CD14-positive monocyte (primary cell): ENCODE measurements around the gene PPA1. TPM values are rescaled to one million over a fixed set of nuclear protein-coding genes. Genes with fewer than 3 reads are reported as not detected.
A peak's percentile ranks its signal among the peaks of the same experiment; 100 is the strongest.

Source experiments
- DNase-seq, 3 donors: peaks; one replicate each; pipeline ENCODE4 v3.0.0-alpha.2; 2011 to 2022
- H2AFZ ChIP-seq: 2 replicates; pipeline ENCODE4 v1.6.0; 2012; ENCODE audit warnings: mild to moderate bottlenecking, low read depth, low read length, inconsistent platforms; ENCODE audit not compliant: insufficient read depth, poor library complexity, severe bottlenecking
- H3K27ac ChIP-seq, 2 donors: 1 replicate in 1 of 2; 2 replicates in 1 of 2; pipeline ENCODE4 v1.5.1; 2012 to 2013; ENCODE audit warnings: low read length in 2 of 2, control low read depth in 1 of 2, inconsistent platforms in 1 of 2, low read depth in 1 of 2, mild to moderate bottlenecking in 1 of 2
- H3K27me3 ChIP-seq, 2 donors: one replicate each; pipeline versions ENCODE4 v1.6.0 to v1.6.1; 2011 to 2013; ENCODE audit warnings: low read length in 2 of 2; ENCODE audit not compliant: control insufficient read depth in 2 of 2, insufficient read depth in 2 of 2
- H3K36me3 ChIP-seq, 2 donors: replicated peaks in 1 of 2; 1 replicate in 1 of 2; 2 replicates in 1 of 2; pipeline versions ENCODE4 v1.5.1 to v1.6.1; 2012 to 2013; ENCODE audit warnings: low read length in 2 of 2, control low read depth in 1 of 2, inconsistent platforms in 1 of 2, mild to moderate bottlenecking in 1 of 2; ENCODE audit not compliant: insufficient read depth in 2 of 2, control insufficient read depth in 1 of 2
- H3K4me1 ChIP-seq, 2 donors: 1 replicate in 1 of 2; 2 replicates in 1 of 2; pipeline versions ENCODE4 v1.5.1 to v1.6.1; 2012 to 2013; ENCODE audit warnings: low read length in 2 of 2, control low read depth in 1 of 2, inconsistent platforms in 1 of 2, mild to moderate bottlenecking in 1 of 2, moderate library complexity in 1 of 2; ENCODE audit not compliant: insufficient read depth in 2 of 2, control insufficient read depth in 1 of 2
- H3K4me2 ChIP-seq: replicated peaks from 2 replicates; pipeline ENCODE3; 2012; ENCODE audit warnings: low read length, moderate library complexity, mild to moderate bottlenecking; ENCODE audit not compliant: poor library complexity, severe bottlenecking; ENCODE audit errors: extremely low read depth
- H3K4me3 ChIP-seq, 3 experiments: fragments of 200-600 bp in 1 of 3; sonication (generic) in 1 of 3; replicated peaks in 1 of 3; 1 replicate in 2 of 3; 2 replicates in 1 of 3; pipeline ENCODE4 v1.5.1; 2011 to 2013; ENCODE audit warnings: low read length in 3 of 3, mild to moderate bottlenecking in 3 of 3, control low read depth in 2 of 3, low read depth in 2 of 3, inconsistent platforms in 1 of 3, moderate library complexity in 1 of 3
- H3K79me2 ChIP-seq: 2 replicates; pipeline ENCODE4 v1.6.0; 2012; ENCODE audit warnings: mild to moderate bottlenecking, control low read depth, inconsistent platforms, low read length, moderate library complexity; ENCODE audit not compliant: insufficient read depth
- H3K9ac ChIP-seq: 2 replicates; pipeline ENCODE4 v1.6.0; 2017; ENCODE audit warnings: low read length, mild to moderate bottlenecking; ENCODE audit not compliant: insufficient read depth, poor library complexity, severe bottlenecking
- H3K9me3 ChIP-seq, 2 donors: replicated peaks in 1 of 2; 1 replicate in 1 of 2; 2 replicates in 1 of 2; pipeline versions ENCODE4 v1.5.1 to v1.6.1; 2012 to 2013; ENCODE audit warnings: low read length in 2 of 2, control low read depth in 1 of 2; ENCODE audit not compliant: control insufficient read depth in 1 of 2, insufficient read depth in 1 of 2
- H4K20me1 ChIP-seq: 2 replicates; pipeline ENCODE4 v1.6.0; 2012; ENCODE audit warnings: mild to moderate bottlenecking, low read length, control low read depth, moderate library complexity; ENCODE audit not compliant: insufficient read depth
- H3K27ac Mint-ChIP-seq, 7 donors: one replicate each; pipeline ENCODE4 v1.8.0; 2020; ENCODE audit warnings: mild to moderate bottlenecking in 7 of 7, mixed read lengths in 7 of 7, moderate library complexity in 6 of 7, inconsistent platforms in 2 of 7
- H3K27me3 Mint-ChIP-seq, 3 donors: one replicate each; pipeline ENCODE4 v1.8.0; 2021 to 2022; ENCODE audit warnings: low read depth in 3 of 3, mild to moderate bottlenecking in 3 of 3, mixed read lengths in 3 of 3, moderate library complexity in 3 of 3, inconsistent platforms in 1 of 3
- H3K36me3 Mint-ChIP-seq, 2 donors: one replicate each; pipeline ENCODE4 v1.8.0; 2020; ENCODE audit warnings: mixed read lengths in 2 of 2, inconsistent platforms in 1 of 2, mild to moderate bottlenecking in 1 of 2
- H3K4me1 Mint-ChIP-seq: one replicate; pipeline ENCODE4 v1.8.0; 2020; ENCODE audit warnings: mild to moderate bottlenecking, mixed read lengths
- H3K4me3 Mint-ChIP-seq, 2 donors: one replicate each; pipeline ENCODE4 v1.8.0; 2020; ENCODE audit warnings: mild to moderate bottlenecking in 2 of 2, mixed read lengths in 2 of 2, moderate library complexity in 1 of 2
- H3K9me3 Mint-ChIP-seq, 7 donors: one replicate each; pipeline ENCODE4 v1.8.0; 2020 to 2022; ENCODE audit warnings: mixed read lengths in 7 of 7, mild to moderate bottlenecking in 6 of 7, moderate library complexity in 6 of 7, inconsistent platforms in 2 of 7
- WGBS: methylation state at CpG from one replicate; pipeline ENCODE4 v1.1.5; 2013; ENCODE audit warnings: missing lambda C conversion rate; ENCODE audit not compliant: insufficient coverage; 5-methylcytosine and 5-hydroxymethylcytosine counted together
- intact Hi-C, 2 donors: fragments of 100-400 bp; cut with micrococcal nuclease; formaldehyde crosslinking; loops; one replicate each; pipeline versions ENCODE4 v1.15.0 to v1.15.1; 2023
- polyA plus RNA-seq, 3 donors: library from polyadenylated mRNA; depleted of rRNA in 1 of 3; unstranded in 2 of 3; stranded (reverse) in 1 of 3; fragments of 300-500 nt in 2 of 3; fragments of >200 nt in 1 of 3; fragmentation: Illumina TruSeq in 2 of 3; gene quantifications; 1 replicate in 2 of 3; 2 replicates in 1 of 3; pipeline ENCODE4 v1.2.3, GENCODE V29; 2012 to 2021
- TF ChIP-seq, protein P1 (sequence below): fragments of 200-600 bp; IDR thresholded peaks from one replicate; pipeline ENCODE4 v1.8.0; 2022; ENCODE audit warnings: antibody characterized with exemption, mild to moderate bottlenecking

Gene PPA1
- polyA plus RNA-seq, 3 donors: 30.9 to 125 (median 112) TPM

DNA sequence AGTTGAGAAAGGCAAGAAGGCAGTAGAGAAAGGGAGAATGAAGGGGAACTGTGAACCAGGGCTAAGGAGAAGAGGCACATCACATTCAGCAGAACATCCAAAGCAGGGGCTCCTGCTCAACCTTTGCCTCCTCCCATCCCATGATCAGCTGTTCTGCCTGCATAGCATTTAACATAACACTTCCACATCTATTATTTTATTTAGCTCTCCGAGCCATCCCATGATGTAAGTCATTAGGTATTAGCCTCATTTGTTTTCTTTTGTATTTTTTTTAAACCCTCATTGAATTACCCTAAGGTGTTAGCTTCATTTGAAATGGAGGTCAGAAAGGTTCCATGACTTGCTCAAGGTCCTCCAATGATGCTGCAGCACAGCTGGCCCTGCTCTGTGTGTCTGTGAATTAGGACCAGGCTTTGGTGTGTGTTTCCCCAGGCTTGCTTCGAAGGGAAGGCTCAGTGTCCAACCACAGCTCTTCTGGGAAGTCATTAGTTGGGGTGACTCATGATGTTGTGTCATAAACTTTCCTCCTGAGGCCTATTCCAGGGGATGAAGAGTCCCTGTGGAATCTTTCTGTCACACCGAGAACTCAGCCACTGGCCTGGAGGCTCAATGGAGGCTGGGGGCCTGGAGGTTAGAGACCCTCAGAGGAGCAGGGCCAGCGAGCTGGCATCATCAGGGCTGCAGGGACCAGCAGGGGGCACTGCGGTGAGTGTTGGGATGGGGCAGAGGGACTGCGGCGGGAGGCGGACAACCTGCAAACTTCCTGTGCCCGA is 34.1 kb upstream of the PPA1 start:
- intact Hi-C loops: no loop called here
- H3K4me1 ChIP-seq: peaks cover 9 to 16% of the 10 kb centered on the region in 2 donors

DNA sequence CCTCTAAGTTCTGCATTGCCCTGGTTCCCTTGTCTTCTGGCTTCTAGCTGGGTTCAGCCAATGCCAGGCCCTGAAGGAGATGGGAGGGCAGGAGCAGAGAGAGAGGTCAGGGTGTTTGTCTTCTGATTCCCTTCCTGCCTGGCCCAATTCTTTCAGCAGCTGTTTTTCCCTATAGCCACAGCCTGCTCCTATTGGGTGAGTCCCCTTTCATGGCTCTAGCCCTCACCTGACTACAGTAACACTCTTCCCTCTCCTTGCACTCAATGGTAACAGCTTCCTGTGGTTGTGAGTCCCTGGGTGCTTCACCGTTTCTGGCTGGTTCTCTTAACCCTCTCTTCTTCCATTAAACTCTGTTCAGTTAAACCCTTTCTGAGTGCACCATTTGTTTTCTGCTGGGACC is 33.5 kb upstream of the PPA1 start:
- Histone ChIP-seq H3K36me3 (no peaks in the 10 kb centered on the region), H2AFZ (no peak overlapping the region), H3K27me3 (peaks cover 0 to 4% of the 10 kb centered on the region in 2 donors), H3K4me2 (no peak overlapping the region), H3K27ac (no peak overlapping the region), H4K20me1 (no peaks in the 10 kb centered on the region), H3K9me3 (peaks cover 0 to under 1% of the 10 kb centered on the region in 2 donors), H3K79me2 (no peaks in the 10 kb centered on the region), H3K9ac (no peak overlapping the region), H3K4me1 (peaks cover 9 to 15% of the 10 kb centered on the region in 2 donors), H3K4me3 (no peak overlapping the region)
- Mint-ChIP-seq H3K4me1 (peaks cover 11% of the 10 kb centered on the region), H3K4me3 (peak overlapping the region in 1 of 2 donors; percentile 66), H3K27me3 (peaks cover 11 to 24% (median 16%) of the 10 kb centered on the region in 3 donors), H3K9me3 (peaks cover under 1 to 4% (median 2%) of the 10 kb centered on the region in 7 donors), H3K27ac (peak overlapping the region in 1 of 7 donors; percentile 35), H3K36me3 (peaks cover 0 to 3% of the 10 kb centered on the region in 2 donors)
- TF ChIP-seq, protein P1, sequence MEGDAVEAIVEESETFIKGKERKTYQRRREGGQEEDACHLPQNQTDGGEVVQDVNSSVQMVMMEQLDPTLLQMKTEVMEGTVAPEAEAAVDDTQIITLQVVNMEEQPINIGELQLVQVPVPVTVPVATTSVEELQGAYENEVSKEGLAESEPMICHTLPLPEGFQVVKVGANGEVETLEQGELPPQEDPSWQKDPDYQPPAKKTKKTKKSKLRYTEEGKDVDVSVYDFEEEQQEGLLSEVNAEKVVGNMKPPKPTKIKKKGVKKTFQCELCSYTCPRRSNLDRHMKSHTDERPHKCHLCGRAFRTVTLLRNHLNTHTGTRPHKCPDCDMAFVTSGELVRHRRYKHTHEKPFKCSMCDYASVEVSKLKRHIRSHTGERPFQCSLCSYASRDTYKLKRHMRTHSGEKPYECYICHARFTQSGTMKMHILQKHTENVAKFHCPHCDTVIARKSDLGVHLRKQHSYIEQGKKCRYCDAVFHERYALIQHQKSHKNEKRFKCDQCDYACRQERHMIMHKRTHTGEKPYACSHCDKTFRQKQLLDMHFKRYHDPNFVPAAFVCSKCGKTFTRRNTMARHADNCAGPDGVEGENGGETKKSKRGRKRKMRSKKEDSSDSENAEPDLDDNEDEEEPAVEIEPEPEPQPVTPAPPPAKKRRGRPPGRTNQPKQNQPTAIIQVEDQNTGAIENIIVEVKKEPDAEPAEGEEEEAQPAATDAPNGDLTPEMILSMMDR: no peak
- intact Hi-C loops: no loop called here
- WGBS: 14% methylated on average over 1 of the region's 1 CpG
- no peak for DNase-seq

More for the DNA sequence above, 34.1 kb upstream of the PPA1 start:
- Mint-ChIP-seq H3K27ac (peak overlapping the region in 4 of 7 donors; percentile 35 to 82 (median 50)), H3K36me3 (peaks cover 0 to 3% of the 10 kb centered on the region in 2 donors), H3K4me1 (peaks cover 13% of the 10 kb centered on the region), H3K9me3 (peaks cover 0 to 3% (median 0%) of the 10 kb centered on the region in 7 donors), H3K4me3 (peak overlapping the region in 1 of 2 donors; percentile 70), H3K27me3 (peaks cover 13 to 26% (median 16%) of the 10 kb centered on the region in 3 donors)
- DNase-seq: peak; percentile 53 to 89 (median 69)
- H3K9ac ChIP-seq: no peak overlapping the region
- TF ChIP-seq, protein P1: peak; percentile 30
- no peaks in the 10 kb centered on the region for H4K20me1 ChIP-seq
- H2AFZ ChIP-seq: no peak overlapping the region
- whole genome bisulfite sequencing: 46% methylated on average over 3 of the region's 9 CpGs
- H3K4me2 ChIP-seq: no peak overlapping the region
- H3K27ac ChIP-seq: no peak overlapping the region
- no peaks in the 10 kb centered on the region for H3K36me3 ChIP-seq
- H3K79me2 ChIP-seq: no peaks in the 10 kb centered on the region
- H3K9me3 ChIP-seq: no peaks in the 10 kb centered on the region
- H3K27me3 ChIP-seq: peaks cover 0 to 4% of the 10 kb centered on the region in 2 donors
- H3K4me3 ChIP-seq: no peak overlapping the region
